Amniotic epithelial cell (primary cell): Measurements from ENCODE around the gene FAM151B.
"Not testable (repeated sequence)": the region's sequence is repeated elsewhere in the genome, so short reads cannot be mapped to it uniquely, and the experiment has no call there.

Experiments used
- DNase-seq: peaks from one replicate; pipeline ENCODE4 v3.0.0-alpha.2; 2010; ENCODE audit warnings: low read depth

FAM151B gene

GRCh38 chr5:80487829-80488721 lies at the start of gene FAM151B:
TSS of gene FAM151B (plus strand) at chr5:80488100. CDS start at chr5:80488124, 24 bp downstream.
- DNase-seq = peak; percentile 91

GRCh38 chr5:80438739-80439138 lies 49.2 kb upstream of the FAM151B start:
- DNase-seq = no peak

- DNase-seq = no peak
These were observed 48.7 kb upstream of the FAM151B start for GRCh38 chr5:80439213-80439612.

GRCh38 chr5:80442742-80443141 lies 45.2 kb upstream of the FAM151B start:
- DNase-seq = no peak

GRCh38 chr5:80453366-80453765 lies 34.5 kb upstream of the FAM151B start:
- DNase-seq = peak; percentile 11

GRCh38 chr5:80463269-80463668 lies 24.6 kb upstream of the FAM151B start:
- no peak for DNase-seq

GRCh38 chr5:80466669-80467485 lies 21.0 kb upstream of the FAM151B start:
- peak; percentile 85 for DNase-seq

GRCh38 chr5:80468131-80468530 lies 19.8 kb upstream of the FAM151B start:
- DNase-seq = peak; percentile 5

- DNase-seq = not testable (repeated sequence)
These were observed 17.3 kb upstream of the FAM151B start for GRCh38 chr5:80470631-80471030.

GRCh38 chr5:80474929-80475328 lies 13.0 kb upstream of the FAM151B start:
- DNase-seq = no peak

GRCh38 chr5:80479713-80480112 lies 8.2 kb upstream of the FAM151B start:
- no peak for DNase-seq

- DNase-seq = no peak
These were observed 7.5 kb upstream of the FAM151B start for GRCh38 chr5:80480354-80480753.

GRCh38 chr5:80481019-80481893 lies 6.6 kb upstream of the FAM151B start:
- DNase-seq = peak; percentile 57

GRCh38 chr5:80482578-80482977 lies 5.3 kb upstream of the FAM151B start:
- DNase-seq = no peak

- no peak for DNase-seq
These were observed 4.2 kb upstream of the FAM151B start for GRCh38 chr5:80483636-80484232.

- no peak for DNase-seq
These were observed 464 bp upstream of the FAM151B start for GRCh38 chr5:80487444-80487828.

- DNase-seq = no peak
These were observed 3.4 kb downstream of the FAM151B start for GRCh38 chr5:80491296-80491695.

GRCh38 chr5:80492741-80493140 lies 4.8 kb downstream of the FAM151B start:
- no peak for DNase-seq

- peak; percentile 16 for DNase-seq
These were observed 5.5 kb downstream of the FAM151B start for GRCh38 chr5:80493443-80493842.

GRCh38 chr5:80495891-80496290 lies 8.0 kb downstream of the FAM151B start:
- DNase-seq = no peak

- DNase-seq = no peak
These were observed 14.9 kb downstream of the FAM151B start for GRCh38 chr5:80502800-80503199.

- DNase-seq = no peak
These were observed 15.7 kb downstream of the FAM151B start for GRCh38 chr5:80503641-80504040.
